Aorta (tissue), 5 donors: ENCODE results near the gene JAM3. TPM values are rescaled to one million over a fixed set of nuclear protein-coding genes. Genes with fewer than 3 reads are reported as not detected.

Experiments used
- ATAC-seq: fragments of 200-7000 bp; cut with Tn5 transposase; one replicate; pipeline ENCODE4 v1.9.1; 2022; ENCODE audit warnings: moderate library complexity; ENCODE audit not compliant: low FRiP score
- DNase-seq, 2 donors: peaks; one replicate each; pipeline ENCODE4 v3.0.0-alpha.2; 2020
- H3K27ac ChIP-seq, 2 donors: one replicate each; pipeline ENCODE4 v1.5.1; 2013; ENCODE audit warnings: low read length in 2 of 2, mild to moderate bottlenecking in 2 of 2, moderate library complexity in 2 of 2, control low read depth in 1 of 2, inconsistent platforms in 1 of 2, low read depth in 1 of 2
- H3K27me3 ChIP-seq, 2 donors: one replicate each; pipeline ENCODE4 v1.6.1; 2013; ENCODE audit warnings: control low read depth in 1 of 2, low read length in 1 of 2, mild to moderate bottlenecking in 1 of 2, moderate library complexity in 1 of 2; ENCODE audit not compliant: insufficient read depth in 2 of 2, control insufficient read depth in 1 of 2
- H3K36me3 ChIP-seq, 2 donors: one replicate each; pipeline ENCODE4 v1.6.1; 2013; ENCODE audit warnings: control low read depth in 1 of 2, low read length in 1 of 2, mild to moderate bottlenecking in 1 of 2; ENCODE audit not compliant: insufficient read depth in 2 of 2, control insufficient read depth in 1 of 2
- H3K4me1 ChIP-seq, 2 donors: one replicate each; pipeline ENCODE4 v1.6.1; 2013; ENCODE audit warnings: low read length in 2 of 2, control low read depth in 1 of 2, mild to moderate bottlenecking in 1 of 2, moderate library complexity in 1 of 2; ENCODE audit not compliant: insufficient read depth in 2 of 2, control insufficient read depth in 1 of 2
- H3K4me3 ChIP-seq, 2 donors: one replicate each; pipeline ENCODE4 v1.5.1; 2013; ENCODE audit warnings: low read length in 2 of 2, control low read depth in 1 of 2, mild to moderate bottlenecking in 1 of 2
- H3K9me3 ChIP-seq: one replicate; pipeline ENCODE4 v1.6.1; 2013; ENCODE audit warnings: mild to moderate bottlenecking, low read length; ENCODE audit not compliant: control insufficient read depth
- WGBS, 2 donors: extraction: QIAGEN DNeasy Blood & Tissue Kit; methylation state at CpG; one replicate each; pipeline ENCODE4 v1.1.7; 2013; 5-methylcytosine and 5-hydroxymethylcytosine counted together
- intact Hi-C, 2 donors: fragments of 100-400 bp; cut with DNase I; formaldehyde crosslinking; loops; one replicate each; pipeline versions ENCODE4 v1.14.2 to v1.15.0; 2022
- polyA plus RNA-seq, 2 donors: library from polyadenylated mRNA; stranded (reverse); fragments of 200-250 nt; gene quantifications; one replicate each; pipeline ENCODE4 v1.2.3, GENCODE V29; 2013
- total RNA-seq, 2 donors: library from RNA; stranded (reverse); fragmentation: NEBNext Ultra II Directional; extraction: Animal tissue kit (Norgen Biotek cat#: 25700); gene quantifications; one replicate each; pipeline ENCODE4 v1.2.1, GENCODE V29; 2021
- donor health status: healthy with polysubstance abuse.
- donor health status: Bipolar disorder and iron deficiency.
- donor health status: DM: no; HTN: no; CAD: no.
- donor health status: DM: no; HTN: no; CAD: no.
- donor health status: DM: yes; HTN: yes; CAD: no.

JAM3 gene
- total and polyA plus RNA-seq, 4 donors, result 22.2 to 102 (median 75.9) TPM

- Histone ChIP-seq H3K27ac (no peak overlapping the region), H3K27me3 (no peaks in the 10 kb centered on the region), H3K4me3 (no peak overlapping the region), H3K4me1 (no peaks in the 10 kb centered on the region), H3K36me3 (no peaks in the 10 kb centered on the region), H3K9me3 (no peaks in the 10 kb centered on the region)
- ATAC-seq, result no peak
- DNase-seq, result peak in 1 of 2 donors; percentile 39
- intact Hi-C loops, result loop anchor here in 1 of 2 donors (2.0 kb wide), 1 partner anchor 117 kb away; no protein-coding TSS in a partner anchor
- 96 to 97% methylated on average over 9 of the region's 9 CpGs for WGBS, 2 donors
Observed at GRCh38 chr11:134043821-134044420, 25.0 kb upstream of the JAM3 start.

- no peaks in the 10 kb centered on the region for H3K4me1 ChIP-seq
Observed at GRCh38 chr11:134044514-134045284, 24.2 kb upstream of the JAM3 start.

GRCh38 chr11:134045799-134046635 is 22.9 kb upstream of the JAM3 start:
- Histone ChIP-seq H3K36me3 (no peaks in the 10 kb centered on the region), H3K27me3 (no peaks in the 10 kb centered on the region), H3K27ac (peak overlapping the region in 1 of 2 donors; percentile 0), H3K4me1 (no peaks in the 10 kb centered on the region), H3K4me3 (no peak overlapping the region), H3K9me3 (no peaks in the 10 kb centered on the region)
- intact Hi-C loops, result loop anchor here (2.0 to 5.0 kb wide), 3 partner anchors 89 to 119 kb away; partner anchors contain the start of gene IGSF9B (in 1 of the 2)
- 78 to 88% methylated on average over 25 of the region's 25 CpGs for WGBS, 2 donors
- no peak for ATAC-seq
- DNase-seq, result peak in 1 of 2 donors; percentile 83

More at GRCh38 chr11:134044514-134045284, 24.2 kb upstream of the JAM3 start:
- DNase-seq (peak in 1 of 2 donors; percentile 46), ATAC-seq (no peak)
- Histone ChIP-seq H3K4me3 (no peak overlapping the region), H3K36me3 (no peaks in the 10 kb centered on the region), H3K9me3 (no peaks in the 10 kb centered on the region), H3K27ac (no peak overlapping the region), H3K27me3 (no peaks in the 10 kb centered on the region)
- WGBS, 2 donors, result 91 to 94% methylated on average over 16 of the region's 16 CpGs
- intact Hi-C loops, result loop anchor here in 1 of 2 donors (2.0 to 5.0 kb wide), 2 partner anchors 87 to 118 kb away; partner anchors contain the start of gene IGSF9B

GRCh38 chr11:134046681-134047449 is 22.0 kb upstream of the JAM3 start:
- intact Hi-C loops, result loop anchor here (2.0 to 5.0 kb wide), 2 partner anchors 90 to 118 kb away; partner anchors contain the start of gene IGSF9B (in 1 of the 2)
- no peaks in the 10 kb centered on the region for H3K27me3 ChIP-seq
- DNase-seq, result peak in 1 of 2 donors; percentile 59
- no peaks in the 10 kb centered on the region for H3K9me3 ChIP-seq
- 88 to 91% methylated on average over 30 of the region's 30 CpGs for WGBS, 2 donors
- peak overlapping the region in 1 of 2 donors; percentile 68 for H3K27ac ChIP-seq
- no peak overlapping the region for H3K4me3 ChIP-seq
- no peaks in the 10 kb centered on the region for H3K36me3 ChIP-seq
- no peaks in the 10 kb centered on the region for H3K4me1 ChIP-seq
- no peak for ATAC-seq

- intact Hi-C loops, result loop anchor here (2.0 to 5.0 kb wide), 2 partner anchors 90 to 119 kb away; partner anchors contain the start of gene IGSF9B (in 1 of the 2)
- ATAC-seq, result peak; percentile 84
- Histone ChIP-seq H3K27me3 (no peaks in the 10 kb centered on the region), H3K4me3 (no peak overlapping the region), H3K36me3 (no peaks in the 10 kb centered on the region), H3K9me3 (no peaks in the 10 kb centered on the region), H3K27ac (peak overlapping the region in 1 of 2 donors; percentile 68), H3K4me1 (no peaks in the 10 kb centered on the region)
- DNase-seq, result peak; percentile 92 to 95
- WGBS, 2 donors, result 5 to 7% methylated on average over 11 of the region's 11 CpGs
Observed at GRCh38 chr11:134047586-134047999, 21.3 kb upstream of the JAM3 start.

GRCh38 chr11:134048028-134048427 is 20.8 kb upstream of the JAM3 start:
- Histone ChIP-seq H3K4me1 (no peaks in the 10 kb centered on the region), H3K9me3 (no peaks in the 10 kb centered on the region), H3K36me3 (no peaks in the 10 kb centered on the region), H3K4me3 (no peak overlapping the region), H3K27me3 (no peaks in the 10 kb centered on the region), H3K27ac (peak overlapping the region in 1 of 2 donors; percentile 72)
- intact Hi-C loops, result loop anchor here in 1 of 2 donors (5.0 kb wide), 1 partner anchor 91 kb away; the partner anchor contains the start of gene IGSF9B
- 66 to 69% methylated on average over 9 of the region's 9 CpGs for WGBS, 2 donors
- DNase-seq (peak in 1 of 2 donors; percentile 21), ATAC-seq (no peak)

- no peaks in the 10 kb centered on the region for H3K9me3 ChIP-seq
- DNase-seq, result peak in 1 of 2 donors; percentile 47
- ATAC-seq, result no peak
- 51 to 56% methylated on average over 11 of the region's 11 CpGs for WGBS, 2 donors
- no peaks in the 10 kb centered on the region for H3K27me3 ChIP-seq
- H3K4me3 ChIP-seq, result no peak overlapping the region
- H3K27ac ChIP-seq, result no peak overlapping the region
- H3K36me3 ChIP-seq, result no peaks in the 10 kb centered on the region
- H3K4me1 ChIP-seq, result no peaks in the 10 kb centered on the region
- intact Hi-C loops, result loop anchor here in 1 of 2 donors (5.0 kb wide), 1 partner anchor 92 kb away; the partner anchor contains the start of gene IGSF9B
Observed at GRCh38 chr11:134049303-134049702, 19.6 kb upstream of the JAM3 start.
